HG03575 (cell line): ENCODE data around the gene TMPRSS5.
"Not testable (repeated sequence)": the region's sequence is repeated elsewhere in the genome, so short reads cannot be mapped to it uniquely, and the experiment has no call there.

Experiments
- ATAC-seq: cut with Tn5 transposase; IDR thresholded peaks from one replicate; pipeline ENCODE4 v1.9.1; 2021; ENCODE audit not compliant: unreplicated experiment, insufficient number of reproducible peaks, low FRiP score; ENCODE audit errors: extremely low read depth

The TMPRSS5 gene

GRCh38 chr11:113673550-113674396, 32.3 kb downstream of the TMPRSS5 start:
- no peak for ATAC-seq

DNA sequence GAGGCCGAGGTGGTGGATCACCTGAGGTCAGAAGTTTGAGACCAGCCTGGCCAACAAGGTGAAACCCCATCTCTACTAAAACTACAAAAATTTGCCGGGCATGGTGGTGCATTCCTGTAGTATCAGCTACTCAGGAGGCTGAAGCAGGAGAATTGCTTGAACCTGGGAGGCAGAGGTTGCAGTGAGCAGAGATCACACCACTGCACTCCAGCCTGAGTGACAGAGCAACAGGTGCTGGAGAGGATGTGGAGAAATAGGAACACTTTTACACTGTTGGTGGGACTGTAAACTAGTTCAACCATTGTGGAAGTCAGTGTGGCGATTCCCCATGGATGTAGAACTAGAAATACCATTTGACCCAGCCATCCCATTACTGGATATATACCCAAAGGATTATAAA, 34.2 kb downstream of the TMPRSS5 start:
- ATAC-seq, result not testable (repeated sequence)

GRCh38 chr11:113670831-113671215, 35.3 kb downstream of the TMPRSS5 start:
- ATAC-seq, result no peak

DNA sequence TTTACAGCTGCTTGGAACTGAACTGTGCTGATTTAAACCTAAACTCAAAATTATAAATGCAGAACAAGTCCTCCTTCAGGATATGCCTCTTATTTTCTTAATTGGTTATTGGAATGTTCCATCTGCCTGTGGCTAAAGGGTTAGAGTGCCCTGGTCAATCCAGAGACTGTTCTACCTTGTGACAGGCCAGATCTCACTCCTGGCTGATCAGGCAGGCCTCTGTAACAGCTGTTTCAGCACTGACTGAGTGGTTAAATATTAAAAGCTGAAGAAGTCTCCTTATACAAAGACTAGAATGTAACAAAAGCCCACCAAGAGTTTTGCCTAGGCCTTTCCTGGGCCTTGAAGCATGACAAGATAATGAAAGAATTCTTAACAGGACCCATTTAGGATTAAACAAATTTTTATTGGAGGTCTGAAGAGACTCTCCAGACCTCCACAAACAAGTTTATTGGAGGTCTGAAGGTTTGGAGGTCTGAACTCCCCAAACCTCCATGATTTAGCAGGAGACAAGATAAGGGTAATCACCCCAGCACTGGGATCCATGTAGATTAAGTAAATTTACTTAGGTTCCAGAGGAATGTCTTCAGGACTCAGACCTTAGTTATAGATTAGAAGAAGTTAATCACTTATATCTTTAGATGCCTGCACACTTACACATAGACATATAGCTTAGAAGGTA, 35.8 kb downstream of the TMPRSS5 start:
- ATAC-seq, result no peak

- ATAC-seq, result no peak
Measured at GRCh38 chr11:113668255-113668654, 37.9 kb downstream of the TMPRSS5 start.

DNA sequence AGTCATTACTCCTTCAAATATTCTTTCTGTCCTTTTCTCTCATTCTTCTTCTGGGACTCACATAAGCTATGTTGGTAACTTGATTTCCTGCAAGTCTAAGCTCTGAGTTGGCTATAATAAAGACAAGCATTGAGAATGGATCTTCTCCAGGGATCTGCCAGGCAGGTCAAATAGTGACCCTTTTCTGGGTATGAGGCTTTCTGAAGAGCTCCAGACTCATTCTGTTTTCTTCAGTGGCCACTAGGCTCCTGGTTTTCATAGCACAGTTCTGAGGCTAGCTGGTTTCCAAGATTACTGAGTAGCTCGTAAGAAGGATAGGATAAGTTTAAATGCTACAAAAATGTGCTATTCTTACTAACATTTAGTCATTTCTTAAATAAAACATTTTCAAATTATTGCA, 38.3 kb downstream of the TMPRSS5 start:
- no peak for ATAC-seq

DNA sequence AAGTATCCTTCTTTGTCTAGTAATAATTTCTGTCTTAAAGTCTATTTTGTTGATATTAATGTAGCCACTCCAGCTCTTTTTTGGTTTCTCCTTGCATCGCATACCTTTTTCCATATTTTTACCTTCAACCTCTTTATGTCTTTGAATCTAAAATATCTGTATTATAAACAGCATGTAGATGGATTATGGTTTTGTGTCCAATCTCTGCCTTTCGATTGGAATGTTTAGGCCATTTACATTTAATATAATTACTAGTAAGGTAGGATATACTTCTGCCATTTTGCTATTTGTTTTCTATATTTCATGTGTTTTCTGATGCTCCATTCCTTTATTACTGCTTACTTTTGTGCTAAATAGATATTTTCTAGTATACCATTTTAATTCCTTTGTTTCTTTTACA, 39.5 kb downstream of the TMPRSS5 start:
- no peak for ATAC-seq

DNA sequence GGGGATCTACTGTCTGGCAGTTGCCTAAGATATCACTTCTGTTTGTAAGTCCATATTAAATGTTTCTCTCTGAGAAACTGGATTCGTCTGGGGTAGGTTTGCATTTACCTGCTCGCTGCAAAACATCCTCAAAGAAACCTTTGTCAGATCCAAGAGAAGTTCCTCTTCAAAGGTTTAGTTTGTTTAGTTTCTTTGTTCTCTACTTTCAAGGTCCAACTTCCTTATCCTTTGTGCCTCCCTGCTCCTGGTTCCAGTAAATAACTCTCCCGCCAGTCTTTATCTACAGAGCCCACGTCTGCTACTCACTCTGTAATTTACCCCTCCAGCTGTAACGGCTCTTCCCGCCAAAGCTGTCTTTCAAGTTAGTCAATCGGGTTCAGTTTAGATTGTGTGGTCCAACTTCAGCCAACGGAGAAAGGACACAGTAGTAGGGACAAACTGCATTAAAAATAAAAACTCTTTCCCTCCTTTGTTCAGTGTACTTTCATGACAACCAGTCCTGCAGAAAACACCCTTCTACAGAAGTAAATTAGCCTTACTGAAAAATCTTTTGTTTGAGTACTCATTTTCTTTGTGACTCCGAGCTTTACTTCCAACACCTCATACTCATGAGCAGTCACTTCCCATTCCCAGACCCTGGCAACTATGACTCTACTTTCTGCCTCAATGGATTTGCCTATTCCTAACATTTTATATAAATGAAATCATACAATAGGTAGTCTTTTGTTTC, 41.0 kb downstream of the TMPRSS5 start:
- no peak for ATAC-seq

GRCh38 chr11:113664069-113664980, 41.8 kb downstream of the TMPRSS5 start:
- ATAC-seq, result no peak

DNA sequence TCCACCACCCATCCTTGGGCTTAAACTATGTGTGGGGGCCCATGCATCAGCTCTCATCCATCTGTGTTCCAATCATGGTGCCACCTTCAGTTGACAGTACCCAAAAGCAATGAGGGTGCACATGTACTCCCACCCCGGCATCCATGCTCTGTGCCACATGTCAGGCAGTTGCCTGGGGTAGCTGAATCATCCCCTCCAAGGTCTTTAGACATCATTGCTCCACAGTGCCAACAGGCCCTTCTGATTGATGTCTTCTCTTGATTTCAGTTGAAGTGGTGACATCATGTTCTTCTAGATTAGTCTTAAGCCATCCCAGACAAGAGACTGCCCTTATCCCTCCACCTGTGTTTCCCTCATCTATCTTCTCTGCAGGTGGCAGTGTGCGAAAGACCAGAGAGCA, 42.5 kb downstream of the TMPRSS5 start:
- ATAC-seq, result no peak

DNA sequence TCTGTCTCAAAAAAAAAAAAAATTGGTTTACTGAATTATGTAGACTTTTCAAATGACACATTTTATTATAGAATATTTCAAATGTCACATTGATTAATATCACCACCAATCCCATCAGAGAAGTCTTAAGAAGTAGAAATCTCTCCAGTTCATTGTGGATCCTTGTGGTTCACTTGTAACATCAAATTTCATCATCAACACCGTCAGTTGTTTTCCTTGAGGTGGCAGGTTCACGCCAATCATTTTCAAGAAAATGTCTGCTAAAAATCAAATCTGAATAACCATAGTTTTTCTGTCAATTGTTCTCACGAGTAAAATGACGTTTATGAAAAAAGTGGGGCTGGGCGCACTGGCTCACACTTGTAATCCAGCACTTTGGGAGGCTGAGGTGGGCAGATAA, 50.3 kb downstream of the TMPRSS5 start:
- no peak for ATAC-seq

GRCh38 chr11:113651023-113651422, 55.1 kb downstream of the TMPRSS5 start:
- ATAC-seq, result no peak

DNA sequence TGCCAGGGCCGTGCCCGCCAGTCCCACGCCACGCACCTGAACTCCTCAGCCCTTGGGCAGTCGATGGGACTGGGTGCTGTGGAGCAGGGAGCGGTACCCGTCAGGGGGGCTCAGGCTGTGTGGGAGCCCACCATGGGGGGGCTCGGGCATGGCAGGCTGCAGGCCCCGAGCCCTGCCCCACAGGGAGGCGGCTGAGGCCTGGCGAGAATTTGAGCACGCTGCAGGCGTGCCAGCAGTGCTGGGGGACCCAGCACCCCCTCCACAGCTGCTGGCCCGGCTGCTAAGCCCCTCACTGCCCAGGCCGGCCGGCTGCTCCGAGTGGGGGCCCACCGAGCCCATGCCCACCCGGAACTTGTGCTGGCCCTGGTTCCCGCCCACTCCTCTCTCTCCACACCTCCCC, 56.8 kb downstream of the TMPRSS5 start:
- ATAC-seq, result no peak

GRCh38 chr11:113647856-113648255, 58.3 kb downstream of the TMPRSS5 start:
- no peak for ATAC-seq

GRCh38 chr11:113647108-113647507, 59.0 kb downstream of the TMPRSS5 start:
- ATAC-seq, result no peak

DNA sequence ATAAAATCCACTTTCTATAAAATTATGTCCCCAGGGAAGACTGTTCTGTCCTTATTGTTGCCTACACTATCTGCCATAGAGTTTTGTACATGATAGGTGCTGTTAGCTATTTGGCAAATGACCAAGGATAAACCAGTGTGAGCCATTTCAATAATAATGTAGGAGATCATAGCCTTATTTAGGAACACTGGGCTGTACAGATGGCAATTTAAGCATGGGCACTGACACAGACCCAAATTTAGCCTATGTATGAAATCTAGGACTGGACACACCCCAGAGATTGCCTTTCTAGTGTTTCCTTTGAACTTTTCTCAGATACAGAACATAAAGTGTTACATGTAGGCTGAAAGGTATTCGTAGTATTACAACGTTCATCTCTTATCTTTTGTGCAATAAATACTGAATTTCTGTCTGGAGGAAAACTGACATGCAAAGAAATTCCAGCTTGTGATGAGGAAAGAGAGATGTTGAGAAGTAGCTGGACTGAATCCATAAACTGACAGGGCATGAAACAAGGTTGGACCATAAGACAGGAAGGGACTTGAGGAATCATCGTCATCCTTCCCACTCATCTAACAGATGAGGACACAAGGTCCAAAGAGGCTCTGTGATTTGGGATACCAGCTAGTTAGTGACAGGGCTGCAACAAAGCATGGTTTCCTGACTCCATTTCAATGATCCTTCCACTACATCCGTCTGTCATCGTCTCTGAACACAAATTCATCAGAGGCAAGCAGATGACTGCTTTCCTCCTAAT, 60.3 kb downstream of the TMPRSS5 start:
- ATAC-seq, result no peak

- ATAC-seq, result no peak
Measured at GRCh38 chr11:113644605-113645004, 61.5 kb downstream of the TMPRSS5 start.

GRCh38 chr11:113643701-113644100, 62.4 kb downstream of the TMPRSS5 start:
- no peak for ATAC-seq
